ENCODE data around the gene GSG1.
"Not testable (repeated sequence)": the region's sequence is repeated elsewhere in the genome, so short reads cannot be mapped to it uniquely, and the experiment has no call there.

The GSG1 gene

DNA sequence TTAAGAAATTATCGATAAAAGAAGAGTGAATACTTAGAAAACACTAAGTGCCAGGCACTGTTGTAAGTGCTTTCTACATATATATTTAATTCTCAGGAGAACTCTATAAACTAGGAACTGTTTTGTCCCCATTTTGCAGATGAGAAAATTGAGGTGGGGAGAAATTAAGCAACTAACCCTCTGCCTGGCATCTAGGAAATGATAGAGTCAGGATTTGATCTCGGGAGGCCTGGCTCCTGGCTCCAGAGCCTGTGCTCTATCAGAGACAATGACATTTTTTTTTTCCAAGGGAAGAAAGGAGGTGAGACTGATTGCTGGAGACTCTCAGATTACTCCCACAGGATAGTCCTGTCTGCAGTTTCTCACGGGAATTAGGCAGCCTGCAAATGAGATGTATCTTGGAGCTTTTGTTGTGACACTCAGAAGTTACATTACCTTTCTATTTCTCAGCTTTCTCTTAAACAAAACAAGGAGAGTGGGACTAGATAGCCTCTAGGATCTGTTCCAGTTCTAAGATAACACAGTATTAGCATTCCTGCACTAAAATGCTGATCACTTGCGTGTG is 60.7 kb downstream of the GSG1 start:
- H3K27ac ChIP-seq: no peak overlapping the region
- TF ChIP-seq ZFX (IDR thresholded peaks at IDR 0.05; ENCODE audit: borderline replicate concordance) (no peak), CTCF (IDR thresholded peaks at IDR 0.05) (no peak)

DNA sequence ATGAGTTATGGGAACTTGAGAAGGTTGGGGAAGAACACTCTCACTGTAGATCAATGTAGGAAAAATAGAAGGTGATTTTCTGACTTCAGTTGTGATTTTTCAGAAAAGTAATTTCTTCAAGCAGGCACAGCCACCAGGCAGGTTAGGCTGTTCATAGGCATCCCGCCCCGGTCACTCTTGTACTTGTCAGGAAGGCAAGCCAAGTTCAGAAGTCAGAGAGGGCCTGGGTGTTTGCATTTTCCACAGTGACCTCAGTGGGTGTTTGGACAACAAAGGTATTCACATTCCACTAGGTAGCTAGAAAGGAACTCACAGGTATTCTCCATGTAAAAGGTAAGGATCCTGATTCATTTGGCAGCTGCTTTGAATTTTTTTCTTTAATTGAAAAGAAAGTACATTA is 62.2 kb downstream of the GSG1 start:
- H3K27ac ChIP-seq: no peak overlapping the region
- TF ChIP-seq ZFX (IDR thresholded peaks at IDR 0.05; ENCODE audit: borderline replicate concordance): no peak
- TF ChIP-seq CTCF (IDR thresholded peaks at IDR 0.05): no peak

DNA sequence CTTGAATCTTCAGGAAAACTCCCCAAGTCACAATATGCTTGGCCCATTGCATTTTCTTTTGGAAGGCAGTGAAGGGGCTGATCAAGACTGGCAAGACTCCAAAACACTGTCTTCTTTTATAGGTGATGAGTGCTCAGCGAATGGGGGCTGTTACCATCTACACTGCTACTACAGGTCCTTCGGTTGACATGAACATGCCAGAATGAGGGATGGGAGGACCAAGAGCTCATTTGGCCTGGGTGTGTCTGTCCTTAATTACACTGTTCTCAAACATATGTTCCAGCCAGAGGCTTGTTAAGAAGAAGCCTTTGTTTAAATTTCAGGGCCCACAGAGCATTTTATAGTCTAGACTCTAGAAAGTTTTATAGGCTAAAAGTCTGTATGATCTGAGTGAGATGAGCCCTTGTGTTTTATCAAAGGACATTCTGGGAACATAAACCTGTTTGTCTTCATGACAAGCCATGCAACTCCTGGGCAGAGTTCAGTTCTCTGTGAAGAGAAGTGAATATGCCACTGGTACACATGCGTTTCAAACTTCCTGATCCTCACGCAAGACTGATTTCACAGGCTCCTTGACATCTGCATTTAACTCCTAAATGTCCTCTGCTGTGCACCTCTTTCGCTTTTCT is 64.0 kb downstream of the GSG1 start:
- TF ChIP-seq ZFX (IDR thresholded peaks at IDR 0.05; ENCODE audit: borderline replicate concordance) (no peak), CTCF (IDR thresholded peaks at IDR 0.05) (no peak)
- peak overlapping the region; percentile 52 for H3K27ac ChIP-seq

GRCh38 chr12:13038491-13039161 is 64.8 kb downstream of the GSG1 start:
- no peak for TF ChIP-seq ZFX (IDR thresholded peaks at IDR 0.05; ENCODE audit: borderline replicate concordance)
- TF ChIP-seq CTCF (IDR thresholded peaks at IDR 0.05): no peak
- peak overlapping the region; percentile 52 for H3K27ac ChIP-seq

GRCh38 chr12:13036881-13037280 is 66.6 kb downstream of the GSG1 start:
- TF ChIP-seq CTCF (IDR thresholded peaks at IDR 0.05): no peak
- H3K27ac ChIP-seq: no peak overlapping the region

- H3K27ac ChIP-seq: not testable (repeated sequence)
These were observed 68.1 kb downstream of the GSG1 start for GRCh38 chr12:13035335-13035734.

Data from 22Rv1 (cell line).